Dermis blood vessel endothelial cell (primary cell): Measurements from ENCODE around the gene SH3RF3. TPM values are rescaled to one million over a fixed set of nuclear protein-coding genes. Genes with fewer than 3 reads are reported as not detected.
"Not testable (repeated sequence)": the region's sequence is repeated elsewhere in the genome, so short reads cannot be mapped to it uniquely, and the experiment has no call there.

Experiments
- DNase-seq: peaks from one replicate; pipeline ENCODE4 v3.0.0; 2010
- total RNA-seq: library from RNA; depleted of rRNA; stranded (reverse); fragments of >200 nt; gene quantifications from 2 replicates; pipeline ENCODE4 v1.2.3, GENCODE V29; 2014

Gene SH3RF3
- total RNA-seq, 1 donor from 2014 or later = 7.7 TPM

- DNase-seq = no peak
Measured at GRCh38 chr2:109118321-109118720, 10.7 kb upstream of the SH3RF3 start.

DNA sequence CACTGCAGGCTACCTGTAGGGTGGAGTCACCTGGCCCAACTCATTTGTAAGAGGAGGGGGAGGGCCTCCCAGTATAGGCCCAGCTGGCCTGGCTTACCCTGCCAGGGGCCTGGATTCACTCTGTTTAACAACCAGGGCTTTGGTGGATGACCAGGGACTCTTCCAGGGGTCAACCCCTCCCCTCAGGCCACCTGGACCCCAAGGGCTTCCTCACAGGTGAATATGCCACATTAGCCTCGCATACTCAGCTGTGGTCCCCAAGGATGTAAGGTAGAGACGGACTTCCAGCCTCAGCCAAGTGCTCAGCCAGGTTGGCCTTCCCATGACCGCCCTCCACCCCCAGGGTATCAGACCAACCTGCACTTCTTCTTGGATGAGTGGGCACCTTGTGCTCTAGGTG lies 8.8 kb upstream of the SH3RF3 start:
- DNase-seq = no peak

DNA sequence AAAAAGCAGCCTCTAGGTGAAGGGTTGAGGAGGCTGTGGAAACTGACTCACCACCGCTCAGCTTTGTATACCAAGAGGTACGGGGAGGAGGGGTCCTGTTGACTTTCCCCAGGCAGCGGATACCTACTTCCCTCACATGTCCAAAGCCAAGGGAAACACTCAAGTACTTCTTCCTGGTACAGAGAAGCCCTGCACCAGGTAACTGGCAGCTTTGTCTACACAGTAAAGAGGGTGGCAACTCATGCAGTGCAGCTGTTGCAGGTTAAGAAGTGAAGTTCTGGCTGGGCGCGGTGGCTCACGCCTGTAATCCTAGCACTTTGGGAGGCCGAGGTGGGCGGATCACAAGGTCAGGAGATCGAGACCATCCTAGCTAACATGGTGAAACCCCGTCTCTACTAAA lies 8.3 kb upstream of the SH3RF3 start:
- not testable (repeated sequence) for DNase-seq

- DNase-seq = no peak
Measured at GRCh38 chr2:109123586-109124201, 5.3 kb upstream of the SH3RF3 start.

GRCh38 chr2:109124982-109125592 lies 3.9 kb upstream of the SH3RF3 start:
- DNase-seq = no peak

GRCh38 chr2:109125593-109126500 lies 3.2 kb upstream of the SH3RF3 start:
- DNase-seq = peak; percentile 33

DNA sequence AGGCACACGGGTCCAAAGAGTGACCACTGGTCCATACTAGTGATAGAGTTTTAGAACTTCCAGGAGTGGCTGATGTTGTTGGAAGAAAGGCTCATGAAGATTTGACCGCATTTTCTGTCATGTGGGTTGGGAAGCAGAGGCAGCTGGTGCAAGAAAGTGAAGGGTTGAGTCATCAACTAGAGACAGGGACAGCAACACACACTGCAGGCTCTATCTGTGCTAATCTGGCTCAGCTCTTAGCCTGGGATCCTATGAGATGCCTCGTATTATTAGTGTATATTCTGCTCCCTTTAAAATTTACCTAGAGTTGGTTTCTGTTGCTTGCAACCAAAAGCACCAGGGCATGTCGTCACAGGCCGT lies 2.5 kb upstream of the SH3RF3 start:
- no peak for DNase-seq

DNA sequence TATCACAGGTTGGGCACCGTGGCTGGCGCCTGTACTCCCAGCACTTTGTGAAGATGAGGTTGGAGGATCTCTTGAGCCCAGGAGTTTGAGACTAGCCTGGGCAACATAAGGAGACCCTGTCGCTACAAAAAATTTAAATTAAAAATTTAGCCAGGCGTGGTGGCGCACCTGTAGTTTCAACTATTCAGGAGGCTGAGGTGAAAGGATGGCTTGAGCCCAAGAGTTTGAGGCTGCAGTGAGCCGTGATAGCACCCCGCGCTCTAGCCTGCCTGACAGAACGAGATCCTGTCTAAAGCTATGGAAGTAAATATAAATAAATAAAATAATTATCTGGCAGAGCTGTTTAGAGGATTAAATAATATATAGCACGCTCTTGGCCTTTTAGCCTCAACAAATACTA lies 1.4 kb upstream of the SH3RF3 start:
- DNase-seq = no peak

- DNase-seq = peak; percentile 94
Measured at GRCh38 chr2:109128048-109128615, 873 bp upstream of the SH3RF3 start.

- peak; percentile 62 for DNase-seq
Measured at GRCh38 chr2:109129356-109129920, 433 bp downstream of the SH3RF3 start.

DNA sequence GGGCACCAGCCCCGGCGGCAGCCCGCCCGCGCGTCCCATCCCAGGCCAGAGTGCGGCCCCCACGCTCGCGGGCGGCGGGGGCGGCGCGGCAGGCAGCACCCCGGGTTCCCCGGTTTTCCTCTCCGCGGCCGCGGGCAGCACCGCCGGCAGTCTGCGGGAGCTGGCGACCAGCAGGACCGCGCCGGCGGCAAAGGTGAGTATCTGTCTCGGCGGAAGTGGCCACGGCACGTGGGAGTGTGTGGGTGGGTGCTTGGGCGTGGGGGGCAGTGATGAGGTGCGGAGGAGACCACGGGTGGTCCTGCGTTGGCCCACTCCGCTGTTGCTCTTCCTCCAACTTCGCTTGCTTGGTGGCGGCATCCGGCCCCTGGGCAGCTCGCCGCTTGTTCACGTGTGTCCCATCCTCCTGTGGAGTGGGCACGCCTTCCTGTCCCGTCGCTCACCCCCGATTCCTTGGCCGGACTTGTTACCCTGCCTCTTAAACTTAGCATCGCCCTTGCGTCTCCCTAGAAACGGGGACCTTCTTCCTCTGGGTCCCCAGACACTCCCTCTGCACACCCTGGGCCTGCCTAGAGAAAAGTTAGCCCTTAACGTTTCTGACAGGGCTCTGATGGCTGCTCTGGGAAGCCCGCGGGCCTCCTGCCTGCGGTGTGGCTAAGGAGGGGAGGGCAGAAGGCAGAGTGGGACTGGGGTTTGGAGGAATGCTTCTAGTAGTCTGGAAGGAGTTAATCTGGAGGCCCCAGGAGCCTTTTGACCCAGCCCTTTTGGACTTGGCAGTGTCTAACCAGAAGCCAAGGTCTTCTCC lies 1.1 kb downstream of the SH3RF3 start:
- DNase-seq = peak; percentile 49

- no peak for DNase-seq
Measured at GRCh38 chr2:109130723-109130995, 1.7 kb downstream of the SH3RF3 start.

- DNase-seq = no peak
Measured at GRCh38 chr2:109131777-109132176, 2.8 kb downstream of the SH3RF3 start.

DNA sequence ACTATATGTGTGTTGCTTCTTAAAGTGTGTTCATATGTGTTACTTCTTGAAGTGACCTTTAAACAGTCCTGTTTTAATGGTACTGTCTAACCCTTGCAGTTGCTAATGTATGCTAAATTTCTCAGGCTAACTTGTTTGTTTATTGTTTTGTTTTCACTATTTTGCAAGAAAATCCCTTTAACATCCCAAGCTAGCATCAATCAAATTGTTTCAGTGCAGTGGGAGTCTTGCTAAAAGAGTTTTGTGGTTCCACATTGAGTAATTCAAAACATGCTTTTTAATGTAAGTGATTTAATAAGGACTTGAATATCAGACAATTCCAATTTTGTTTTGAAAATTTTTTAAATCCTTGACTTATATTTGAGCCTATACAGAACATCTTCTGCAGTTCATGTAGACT lies 3.6 kb downstream of the SH3RF3 start:
- DNase-seq = no peak

GRCh38 chr2:109133746-109134145 lies 4.7 kb downstream of the SH3RF3 start:
- DNase-seq = no peak

GRCh38 chr2:109134741-109135358 lies 5.8 kb downstream of the SH3RF3 start:
- no peak for DNase-seq

DNA sequence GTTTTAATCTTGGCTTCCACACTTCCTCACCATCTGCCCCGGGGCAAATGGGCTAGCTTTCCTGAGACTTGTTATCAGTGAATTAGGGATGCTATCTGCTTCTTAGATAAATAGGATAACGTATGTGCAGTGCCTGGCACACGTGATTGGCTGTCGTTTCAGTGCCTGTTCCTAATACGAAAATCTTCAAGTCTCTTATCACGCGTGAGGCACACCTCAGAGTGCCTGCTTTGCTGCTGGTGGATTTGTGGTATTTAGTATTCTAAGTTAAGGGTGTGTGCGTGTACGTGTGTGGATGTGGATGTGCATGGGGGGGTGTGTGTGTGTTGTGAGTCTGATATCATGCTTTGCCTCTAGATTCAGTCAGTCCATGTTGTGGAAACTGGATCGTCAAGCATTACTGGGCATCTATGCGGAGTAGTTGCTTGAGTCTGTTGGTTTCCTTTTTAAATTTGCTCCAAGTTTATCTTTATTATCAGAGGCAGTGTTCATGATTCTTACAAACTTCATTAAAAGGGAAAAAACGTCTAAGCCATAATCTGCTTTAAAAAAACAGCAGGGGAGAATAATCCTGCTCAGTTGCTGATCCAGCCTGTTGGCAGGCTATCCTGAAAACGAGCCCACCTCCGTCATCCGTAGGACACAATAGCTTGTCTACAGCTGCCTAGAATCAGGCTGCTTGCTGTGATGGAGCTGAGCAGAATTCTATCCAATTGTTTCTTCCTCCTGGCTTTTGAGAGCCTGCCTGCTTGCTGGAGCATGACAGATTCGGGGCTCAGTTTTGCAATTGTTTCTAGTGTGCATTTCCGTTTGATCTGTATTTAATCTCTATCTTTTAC lies 6.6 kb downstream of the SH3RF3 start:
- peak; percentile 58 for DNase-seq

- DNase-seq = no peak
Measured at GRCh38 chr2:109136542-109136941, 7.5 kb downstream of the SH3RF3 start.

DNA sequence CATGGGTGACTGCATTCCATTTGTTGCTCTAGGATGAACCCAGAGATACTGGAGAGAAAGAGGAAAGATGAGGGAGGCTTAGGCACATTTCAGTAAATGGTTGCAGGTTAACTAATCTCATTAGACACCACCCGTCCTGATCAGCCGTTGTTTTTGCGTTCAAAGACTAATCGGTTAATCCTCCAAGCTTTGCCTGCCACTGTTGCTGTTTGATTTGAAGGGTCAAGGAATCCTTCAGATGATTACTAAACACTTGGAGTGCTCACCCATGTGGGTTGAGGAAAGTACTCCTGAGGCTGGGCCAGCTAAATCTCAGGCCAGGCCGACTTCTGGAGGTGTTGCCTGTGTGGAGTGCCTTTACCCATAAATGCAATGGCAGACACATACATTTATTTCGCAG lies 8.6 kb downstream of the SH3RF3 start:
- no peak for DNase-seq

DNA sequence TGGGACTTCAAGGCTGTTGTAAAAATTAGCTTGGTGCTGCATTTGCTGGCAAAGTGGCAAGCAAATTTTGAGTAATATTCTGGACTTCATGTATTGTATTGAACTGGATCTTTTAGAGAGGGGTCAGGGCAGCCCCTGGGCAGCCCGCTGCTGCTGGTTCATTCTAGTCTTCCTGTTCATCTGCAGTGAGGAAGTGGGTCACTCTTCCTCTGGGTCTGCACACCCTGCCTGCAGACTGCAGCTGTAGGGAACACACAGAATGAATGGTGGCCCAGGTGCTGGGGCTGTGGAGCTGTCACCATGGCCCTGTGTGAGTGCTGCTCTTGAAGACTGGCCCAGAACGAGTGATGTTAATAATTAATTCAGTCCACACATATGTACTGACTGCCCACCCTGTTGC lies 9.4 kb downstream of the SH3RF3 start:
- peak; percentile 60 for DNase-seq

DNA sequence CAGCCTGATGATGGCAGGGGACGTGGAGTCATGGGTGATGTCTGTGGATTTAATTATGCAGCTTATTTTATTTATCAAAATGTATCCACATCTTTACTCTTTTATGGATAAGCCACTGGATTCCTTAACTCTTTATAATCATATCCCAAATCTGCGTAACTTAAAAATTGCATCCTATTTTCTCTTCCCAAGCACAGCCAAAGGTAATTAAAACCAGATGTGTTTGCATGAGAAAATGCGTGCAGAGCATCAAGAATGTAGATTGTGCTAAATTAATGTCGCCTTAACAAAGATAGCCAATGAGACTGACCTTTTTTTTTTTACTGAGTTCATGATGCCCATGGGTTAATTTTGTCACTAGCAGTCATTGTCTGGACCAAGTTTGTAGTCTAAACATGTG lies 10.0 kb downstream of the SH3RF3 start:
- no peak for DNase-seq
